A549 (cell line): Measurements from ENCODE around the gene FAAH. TPM values are rescaled to one million over a fixed set of nuclear protein-coding genes. Genes with fewer than 3 reads are reported as not detected.

Experiments used
- ATAC-seq, 2 experiments: fragments of 200-7000 bp in 1 of 2; fragments of >200 bp in 1 of 2; cut with Nextera tagmentation in 1 of 2; cut with Tn5 transposase in 1 of 2; 3 replicates each; pipeline versions ENCODE4 v1.8.0 to v1.9.1; 2018 to 2020; ENCODE audit warnings: mild to moderate bottlenecking in 1 of 2, moderate library complexity in 1 of 2
- CTCF ChIA-PET: fragments of 300-600 bp; sonication (Branson Sonifier 250); formaldehyde crosslinking; extraction: SDS; loops from one replicate; lab custom pipeline; 2021; ENCODE audit warnings: antibody characterized with exemption, inconsistent platforms; lab: Yijun Ruan, JAX
- POLR2A ChIA-PET: fragments of 350-600 bp; formaldehyde crosslinking; extraction: SDS; loops from one replicate; lab custom pipeline; 2021; ENCODE audit warnings: antibody characterized with exemption, inconsistent platforms; lab: Yijun Ruan, JAX
- DNase-seq, 2 experiments: peaks; one replicate each; pipeline versions ENCODE4 v3.0.0 to v3.0.0-alpha.2; 2011 to 2016; ENCODE audit warnings: low read depth in 1 of 2, low spot score in 1 of 2
- FAIRE-seq: peaks from 2 replicates; lab custom pipeline; 2011; peaks lifted over from hg19 to GRCh38; lab: Jason Lieb, UNC
- H3K27ac ChIP-seq, 2 experiments: fragments of >200 bp; sonication (Bioruptor Twin); formaldehyde crosslinking; 3 replicates each; pipeline ENCODE4 v1.5.1; 2016 to 2017
- H3K4me1 ChIP-seq: fragments of >200 bp; sonication (Bioruptor Twin); formaldehyde crosslinking; 3 replicates; pipeline ENCODE4 v1.6.1; 2016
- H3K4me2 ChIP-seq: fragments of >200 bp; sonication (Bioruptor Twin); formaldehyde crosslinking; 3 replicates; pipeline ENCODE4 v1.6.1; 2016
- H3K4me3 ChIP-seq: fragments of >200 bp; sonication (Bioruptor Twin); formaldehyde crosslinking; 3 replicates; pipeline ENCODE4 v1.5.1; 2016
- H3K9me3 ChIP-seq: fragments of >200 bp; sonication (Bioruptor Twin); formaldehyde crosslinking; 3 replicates; pipeline ENCODE4 v1.6.1; 2016
- CBX8 ChIP-seq: fragments of 200-600 bp; sonication (generic); IDR thresholded peaks from 2 replicates; pipeline ENCODE4 v1.6.1; 2016
- CHD2 ChIP-seq: fragments of 150-350 bp; IDR thresholded peaks from 2 replicates; pipeline ENCODE4 v1.6.1; 2014; ENCODE audit warnings: low read length; ENCODE audit not compliant: partially characterized antibody
- EHF ChIP-seq: fragments of 250-450 bp; sonication (Bioruptor Pico); IDR thresholded peaks from 2 replicates; pipeline ENCODE4 v1.5.0; 2020; ENCODE audit warnings: mild to moderate bottlenecking
- EP300 ChIP-seq, 2 experiments: fragments of >200 bp; sonication (Bioruptor Twin); formaldehyde crosslinking; IDR thresholded peaks; 2 replicates in 1 of 2; 3 replicates in 1 of 2; pipeline ENCODE4 v1.6.1; 2016 to 2017
- ESRRA ChIP-seq: fragments of 150-350 bp; IDR thresholded peaks from 2 replicates; pipeline ENCODE4 v1.6.1; 2014; ENCODE audit warnings: mild to moderate bottlenecking, low read length, borderline replicate concordance
- HOXB13 ChIP-seq: fragments of 250-450 bp; sonication (Bioruptor Pico); IDR thresholded peaks from 2 replicates; pipeline ENCODE4 v1.5.0; 2020; ENCODE audit warnings: low read depth, mild to moderate bottlenecking, moderate library complexity
- HOXB5 ChIP-seq: fragments of 250-450 bp; sonication (Bioruptor Pico); IDR thresholded peaks from 2 replicates; pipeline ENCODE4 v1.5.0; 2020; ENCODE audit warnings: mild to moderate bottlenecking, moderate library complexity
- JUNB ChIP-seq: fragments of >200 bp; sonication (Bioruptor Twin); formaldehyde crosslinking; IDR thresholded peaks from 2 replicates; pipeline ENCODE4 v1.6.1; 2016
- MAZ ChIP-seq: fragments of 150-350 bp; IDR thresholded peaks from 2 replicates; pipeline ENCODE4 v1.6.1; 2014; ENCODE audit warnings: antibody characterized with exemption, low read depth, low read length, borderline replicate concordance
- NPAS2 ChIP-seq: fragments of 250-450 bp; sonication (Bioruptor Pico); IDR thresholded peaks from 2 replicates; pipeline ENCODE4 v1.8.0; 2022; ENCODE audit warnings: mild to moderate bottlenecking, moderate library complexity, borderline replicate concordance
- NR3C1 ChIP-seq: fragments of >200 bp; sonication (Bioruptor Twin); formaldehyde crosslinking; IDR thresholded peaks from 3 replicates; pipeline ENCODE4 v1.6.1; 2017
- POLR2AphosphoS2 ChIP-seq: conservative IDR thresholded peaks from 2 replicates; pipeline ENCODE4 v1.6.1; 2012; ENCODE audit warnings: low read length, improper control_type of control experiment, inconsistent platforms
- RAD21 ChIP-seq, 2 experiments: fragments of >200 bp in 1 of 2; sonication (Bioruptor Twin) in 1 of 2; formaldehyde crosslinking in 1 of 2; IDR thresholded peaks in 1 of 2; conservative IDR thresholded peaks in 1 of 2; 2 replicates in 1 of 2; 3 replicates in 1 of 2; pipeline ENCODE4 v1.6.1; 2012 to 2018; ENCODE audit warnings: inconsistent platforms in 1 of 2
- RCOR1 ChIP-seq: fragments of 150-350 bp; IDR thresholded peaks from 2 replicates; pipeline ENCODE4 v1.6.1; 2014; ENCODE audit warnings: antibody characterized with exemption, low read length, low read depth
- TP53 ChIP-seq: fragments of 250-450 bp; sonication (Bioruptor Pico); IDR thresholded peaks from 2 replicates; pipeline ENCODE4 v1.5.0; 2021; ENCODE audit warnings: mild to moderate bottlenecking, moderate library complexity
- ZC3H11A ChIP-seq: fragments of 450-650 bp; IDR thresholded peaks from 2 replicates; pipeline ENCODE4 v1.6.1; 2014; ENCODE audit warnings: antibody characterized with exemption, mild to moderate bottlenecking
- WGBS: methylation state at CpG from one replicate; pipeline ENCODE4 v1.1.6; 2017; ENCODE audit errors: missing lambda C conversion rate; 5-methylcytosine and 5-hydroxymethylcytosine counted together
- polyA plus RNA-seq, 4 experiments: library from polyadenylated mRNA; depleted of rRNA in 3 of 4; stranded (reverse); fragments of >200 nt; fragmentation: RNase III in 1 of 4; extraction: RNeasy Plus Mini Kit Qiagen cat#74134 plus additional on column Dnase treatment in 1 of 4; gene quantifications; 2 replicates in 3 of 4; 3 replicates in 1 of 4; pipeline ENCODE4 v1.2.3, GENCODE V29; 2011 to 2017
- TF ChIP-seq, protein P1 (sequence below): fragments of >200 bp; sonication (Bioruptor Twin); formaldehyde crosslinking; IDR thresholded peaks from 2 replicates; pipeline ENCODE4 v1.6.1; 2016
- TF ChIP-seq, protein P2 (sequence below): fragments of 250-450 bp; sonication (Bioruptor Pico); IDR thresholded peaks from 2 replicates; pipeline ENCODE4 v1.5.0; 2020; ENCODE audit warnings: low read depth, mild to moderate bottlenecking, moderate library complexity
- TF ChIP-seq, protein P3 (sequence below): fragments of 200-600 bp; sonication (generic); IDR thresholded peaks from 2 replicates; pipeline ENCODE4 v1.6.1; 2016; ENCODE audit warnings: antibody characterized with exemption, mild to moderate bottlenecking, moderate library complexity
- TF ChIP-seq, protein P4 (sequence below): IDR thresholded peaks from 2 replicates; pipeline ENCODE4 v1.6.1; 2012

The FAAH gene
- polyA plus RNA-seq, 2 of the 4 experiments (the other 2 are of a cell fraction), result 1.2 to 1.3 TPM

DNA sequence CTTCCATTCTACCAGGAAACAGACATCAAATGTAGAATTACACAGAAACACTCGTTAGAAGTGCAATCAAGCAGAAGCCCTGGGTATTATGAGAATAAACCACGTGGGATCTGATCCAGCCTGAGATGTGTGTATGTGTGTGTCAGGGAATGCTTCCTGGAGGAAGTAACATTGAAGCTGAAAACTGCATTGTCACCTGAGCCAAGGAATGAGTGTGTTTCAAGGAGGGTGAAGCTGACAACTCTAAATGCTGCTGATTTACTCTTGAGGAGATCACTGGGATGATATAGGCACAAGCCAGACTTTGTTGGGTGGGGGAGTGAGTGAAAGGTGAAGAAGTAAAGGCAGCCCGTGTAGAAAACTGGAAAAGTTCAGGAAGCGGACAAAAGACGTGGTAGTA is 27.6 kb downstream of the FAAH start:
- TF ChIP-seq MAZ, result no peak
- TF ChIP-seq, protein P1, sequence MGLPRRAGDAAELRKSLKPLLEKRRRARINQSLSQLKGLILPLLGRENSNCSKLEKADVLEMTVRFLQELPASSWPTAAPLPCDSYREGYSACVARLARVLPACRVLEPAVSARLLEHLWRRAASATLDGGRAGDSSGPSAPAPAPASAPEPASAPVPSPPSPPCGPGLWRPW, result no peak
- no peak for TF ChIP-seq RCOR1
- TF ChIP-seq, protein P2, sequence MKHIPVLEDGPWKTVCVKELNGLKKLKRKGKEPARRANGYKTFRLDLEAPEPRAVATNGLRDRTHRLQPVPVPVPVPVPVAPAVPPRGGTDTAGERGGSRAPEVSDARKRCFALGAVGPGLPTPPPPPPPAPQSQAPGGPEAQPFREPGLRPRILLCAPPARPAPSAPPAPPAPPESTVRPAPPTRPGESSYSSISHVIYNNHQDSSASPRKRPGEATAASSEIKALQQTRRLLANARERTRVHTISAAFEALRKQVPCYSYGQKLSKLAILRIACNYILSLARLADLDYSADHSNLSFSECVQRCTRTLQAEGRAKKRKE, result no peak
- TF ChIP-seq CBX8, result no peak
- ATAC-seq (0 out of 6 replicates have a peak, but pooled peaks of 1 of the 2 experiments have one; percentile 26), FAIRE-seq (no peak), DNase-seq (no peak)
- Histone ChIP-seq H3K9me3 (no peaks in the 10 kb centered on the region), H3K4me3 (no peak overlapping the region), H3K27ac (no peak overlapping the region), H3K4me2 (no peak overlapping the region), H3K4me1 (no peaks in the 10 kb centered on the region)
- CTCF ChIA-PET, result interaction anchor here (1.1 to 1.5 kb wide), 4 partner anchors 10 to 56 kb away, joined by 3 to 6 read pairs (median 3); no protein-coding TSS in a partner anchor
- POLR2A ChIA-PET, result no interaction called here
- WGBS, result 72% methylated on average over 5 of the region's 5 CpGs

DNA sequence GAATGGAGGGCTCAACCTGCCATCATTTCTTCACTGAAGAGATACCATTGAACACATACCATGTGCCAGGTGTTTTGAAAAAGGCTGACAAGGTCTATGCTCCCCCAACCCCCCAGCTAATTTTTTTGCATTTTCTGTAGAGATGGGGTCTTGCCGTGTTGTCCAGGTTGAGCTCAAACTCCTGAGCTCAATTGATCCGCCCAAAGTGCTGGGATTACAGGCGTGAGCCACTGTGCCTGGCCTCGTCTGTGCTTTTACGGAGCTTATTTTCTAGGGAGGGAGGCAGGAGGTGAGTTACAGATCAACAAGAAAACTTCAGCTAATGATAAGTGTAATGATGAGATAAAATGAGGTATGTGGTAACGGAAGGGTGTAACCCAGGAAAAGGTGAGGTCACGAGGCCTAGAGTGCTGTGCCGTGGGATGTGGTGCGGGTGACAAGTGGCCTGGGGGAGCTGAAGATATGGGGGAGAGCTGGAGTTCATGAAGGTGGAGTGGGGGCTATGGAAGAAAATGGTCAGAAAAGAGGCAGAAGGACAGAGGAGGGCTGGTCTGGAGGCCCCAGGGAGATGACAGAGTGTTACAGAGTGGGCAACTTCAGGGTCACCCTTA is 28.2 kb downstream of the FAAH start:
- H3K4me1 ChIP-seq, result no peaks in the 10 kb centered on the region
- TF ChIP-seq, protein P3, sequence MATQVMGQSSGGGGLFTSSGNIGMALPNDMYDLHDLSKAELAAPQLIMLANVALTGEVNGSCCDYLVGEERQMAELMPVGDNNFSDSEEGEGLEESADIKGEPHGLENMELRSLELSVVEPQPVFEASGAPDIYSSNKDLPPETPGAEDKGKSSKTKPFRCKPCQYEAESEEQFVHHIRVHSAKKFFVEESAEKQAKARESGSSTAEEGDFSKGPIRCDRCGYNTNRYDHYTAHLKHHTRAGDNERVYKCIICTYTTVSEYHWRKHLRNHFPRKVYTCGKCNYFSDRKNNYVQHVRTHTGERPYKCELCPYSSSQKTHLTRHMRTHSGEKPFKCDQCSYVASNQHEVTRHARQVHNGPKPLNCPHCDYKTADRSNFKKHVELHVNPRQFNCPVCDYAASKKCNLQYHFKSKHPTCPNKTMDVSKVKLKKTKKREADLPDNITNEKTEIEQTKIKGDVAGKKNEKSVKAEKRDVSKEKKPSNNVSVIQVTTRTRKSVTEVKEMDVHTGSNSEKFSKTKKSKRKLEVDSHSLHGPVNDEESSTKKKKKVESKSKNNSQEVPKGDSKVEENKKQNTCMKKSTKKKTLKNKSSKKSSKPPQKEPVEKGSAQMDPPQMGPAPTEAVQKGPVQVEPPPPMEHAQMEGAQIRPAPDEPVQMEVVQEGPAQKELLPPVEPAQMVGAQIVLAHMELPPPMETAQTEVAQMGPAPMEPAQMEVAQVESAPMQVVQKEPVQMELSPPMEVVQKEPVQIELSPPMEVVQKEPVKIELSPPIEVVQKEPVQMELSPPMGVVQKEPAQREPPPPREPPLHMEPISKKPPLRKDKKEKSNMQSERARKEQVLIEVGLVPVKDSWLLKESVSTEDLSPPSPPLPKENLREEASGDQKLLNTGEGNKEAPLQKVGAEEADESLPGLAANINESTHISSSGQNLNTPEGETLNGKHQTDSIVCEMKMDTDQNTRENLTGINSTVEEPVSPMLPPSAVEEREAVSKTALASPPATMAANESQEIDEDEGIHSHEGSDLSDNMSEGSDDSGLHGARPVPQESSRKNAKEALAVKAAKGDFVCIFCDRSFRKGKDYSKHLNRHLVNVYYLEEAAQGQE, result no peak
- TF ChIP-seq ESRRA (no peak), CHD2 (no peak), JUNB (no peak), NPAS2 (no peak), POLR2AphosphoS2 (no peak), EP300 (IDR thresholded peaks at IDR 0.05) (no peak), TP53 (CRISPR knock-in tag) (no peak), NR3C1 (no peak), HOXB5 (CRISPR knock-in tag) (no peak), HOXB13 (no peak), ZC3H11A (no peak), EHF (CRISPR knock-in tag) (no peak), RAD21 (conservative IDR thresholded peaks at IDR 0.05 in 1 of 2, IDR thresholded peaks at IDR 0.05 in 1 of 2) (no peak)
- TF ChIP-seq, protein P4, sequence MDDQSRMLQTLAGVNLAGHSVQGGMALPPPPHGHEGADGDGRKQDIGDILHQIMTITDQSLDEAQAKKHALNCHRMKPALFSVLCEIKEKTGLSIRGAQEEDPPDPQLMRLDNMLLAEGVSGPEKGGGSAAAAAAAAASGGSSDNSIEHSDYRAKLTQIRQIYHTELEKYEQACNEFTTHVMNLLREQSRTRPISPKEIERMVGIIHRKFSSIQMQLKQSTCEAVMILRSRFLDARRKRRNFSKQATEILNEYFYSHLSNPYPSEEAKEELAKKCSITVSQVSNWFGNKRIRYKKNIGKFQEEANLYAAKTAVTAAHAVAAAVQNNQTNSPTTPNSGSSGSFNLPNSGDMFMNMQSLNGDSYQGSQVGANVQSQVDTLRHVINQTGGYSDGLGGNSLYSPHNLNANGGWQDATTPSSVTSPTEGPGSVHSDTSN, result no peak
- FAIRE-seq (no peak), ATAC-seq (no peak), DNase-seq (no peak)
- ChIA-PET POLR2A (no interaction called here), CTCF (interaction anchor here (1.1 to 1.2 kb wide), 3 partner anchors 11 to 55 kb away, joined by 3 read pairs; no protein-coding TSS in a partner anchor)
- no peaks in the 10 kb centered on the region for H3K9me3 ChIP-seq
- 88% methylated on average over 9 of the region's 9 CpGs for WGBS
- no peak overlapping the region for H3K4me3 ChIP-seq
- H3K27ac ChIP-seq, result no peak overlapping the region
- H3K4me2 ChIP-seq, result no peak overlapping the region
